Loucy (cell line): ENCODE results near the gene NGDN.

Experiments
- CTCF ChIP-seq: fragments of 200-600 bp; sonication (generic); conservative IDR thresholded peaks from 2 replicates; pipeline ENCODE4 v1.5.1; 2014; ENCODE audit warnings: mild to moderate bottlenecking, antibody characterized with exemption, low read length
- EZH2phosphoT487 ChIP-seq: fragments of 200-600 bp; IDR thresholded peaks from 2 replicates; pipeline ENCODE4 v1.6.1; 2018; ENCODE audit warnings: antibody characterized with exemption, mild to moderate bottlenecking, moderate library complexity, borderline replicate concordance

GRCh38 chr14:23445773-23446172, 23.7 kb upstream of the NGDN start:
- TF ChIP-seq CTCF (no peak), EZH2phosphoT487 (no peak)
